Adrenal gland (tissue), 12 donors: ENCODE data around the gene KRABD2. TPM values are rescaled to one million over a fixed set of nuclear protein-coding genes. Genes with fewer than 3 reads are reported as not detected.

ENCODE experiments used
- DNase-seq, 7 donors: peaks; one replicate each; pipeline ENCODE4 v3.0.0-alpha.2; 2019 to 2020
- H3K27ac ChIP-seq, 5 donors: fragments of 200-600 bp; sonication (generic) in 4 of 5; 1 replicate in 3 of 5; 2 replicates in 2 of 5; pipeline versions ENCODE4 v1.5.1 to v1.8.0; 2016 to 2020; ENCODE audit warnings: mild to moderate bottlenecking in 1 of 5
- H3K27me3 ChIP-seq: fragments of 200-600 bp; 2 replicates; pipeline ENCODE4 v1.8.0; 2021
- H3K36me3 ChIP-seq, 2 donors: fragments of 200-600 bp; replicated peaks in 1 of 2; 1 replicate in 1 of 2; 2 replicates in 1 of 2; pipeline versions ENCODE4 v1.5.1 to v1.8.0; 2018 to 2022
- H3K4me1 ChIP-seq, 2 donors: fragments of 200-600 bp; replicated peaks in 1 of 2; 1 replicate in 1 of 2; 2 replicates in 1 of 2; pipeline versions ENCODE4 v1.5.1 to v1.8.0; 2018 to 2021
- H3K4me3 ChIP-seq, 4 donors: fragments of 200-600 bp; sonication (generic) in 3 of 4; one replicate each; pipeline ENCODE4 v1.5.1; 2016 to 2018
- H3K9me3 ChIP-seq, 3 donors: fragments of 200-600 bp; sonication (generic) in 1 of 3; replicated peaks in 1 of 3; 1 replicate in 2 of 3; 2 replicates in 1 of 3; pipeline versions ENCODE4 v1.5.1 to v1.8.0; 2016 to 2021
- CTCF ChIP-seq, 6 experiments: fragments of 450-650 bp in 4 of 6; fragments of 200-600 bp in 2 of 6; sonication (generic) in 1 of 6; IDR thresholded peaks; 1 replicate in 5 of 6; 2 replicates in 1 of 6; pipeline versions ENCODE4 v1.5.1 to v1.8.0; 2016 to 2021; ENCODE audit warnings: antibody characterized with exemption in 6 of 6, mild to moderate bottlenecking in 2 of 6, moderate library complexity in 1 of 6
- POLR2A ChIP-seq, 2 donors: fragments of 450-650 bp; IDR thresholded peaks; one replicate each; pipeline ENCODE4 v1.6.1; 2017; ENCODE audit warnings: antibody characterized with exemption in 2 of 2, mild to moderate bottlenecking in 2 of 2, moderate library complexity in 1 of 2
- WGBS, 4 donors: extraction: QIAGEN DNeasy Blood & Tissue Kit in 2 of 4; methylation state at CpG; one replicate each; pipeline versions ENCODE4 v1.1.5 to v1.1.7; 2013 to 2017; 5-methylcytosine and 5-hydroxymethylcytosine counted together
- intact Hi-C, 2 donors: fragments of 100-400 bp; cut with DNase I; formaldehyde crosslinking; loops; one replicate each; pipeline versions ENCODE4 v1.14.1 to v1.15.0; 2022 to 2023
- polyA plus RNA-seq, 3 donors: library from polyadenylated mRNA; stranded (reverse); fragments of 200-250 nt in 2 of 3; fragments of 350-450 nt in 1 of 3; fragmentation: Illumina TruSeq in 1 of 3; extraction: RNeasy Lipid Tissue Mini Kit (QIAGEN cat#74804) in 1 of 3; gene quantifications; one replicate each; pipeline ENCODE4 v1.2.3, GENCODE V29; 2013 to 2014
- small RNA-seq, 2 donors: library from RNA; depleted of rRNA; stranded (forward); fragments of <200 nt; gene quantifications; one replicate each; pipeline ENCODE3, GENCODE V24; 2016
- total RNA-seq, 9 donors: library from RNA; depleted of rRNA in 4 of 9; stranded (reverse); fragments of >200 nt in 4 of 9; fragments of 120-200 nt in 1 of 9; fragmentation: NEBNext Ultra II Directional in 1 of 9; extraction: Animal tissue kit (Norgen Biotek cat#: 25700) in 1 of 9; gene quantifications; one replicate each; pipeline versions ENCODE4 v1.1.0 to v1.2.4, GENCODE V29; 2013 to 2023
- donor health status: healthy with polysubstance abuse.
- donor health status: Bipolar disorder and iron deficiency.
- donor health status: DM: yes; HTN: yes; CAD: no.
- donor health status: DM: no; HTN: no; CAD: no.
- donor health status: DM: no; HTN: no; CAD: no.
- donor health status: DM: yes; HTN: yes; CAD: no.

Gene KRABD2

GRCh38 chr17:8327303-8327649 is 49.2 kb downstream of the KRABD2 start:
- Histone ChIP-seq H3K4me3 (peak overlapping the region in 3 of 4 donors; percentile 15 to 57 (median 22)), H3K4me1 (peaks cover 10 to 20% of the 10 kb centered on the region in 2 donors), H3K9me3 (no peaks in the 10 kb centered on the region), H3K27me3 (no peaks in the 10 kb centered on the region), H3K36me3 (no peaks in the 10 kb centered on the region), H3K27ac (peak overlapping the region in 1 of 5 donors; percentile 61)
- no peak for TF ChIP-seq CTCF (IDR thresholded peaks at IDR 0.05)
- TF ChIP-seq POLR2A (IDR thresholded peaks at IDR 0.05), result no peak
- intact Hi-C loops, result no loop called here
- DNase-seq, result peak in 5 of 7 donors; percentile 19 to 43 (median 34)
- WGBS, 4 donors, result 11 to 29% (median 15%) methylated on average over 5 to 25 of the region's 25 CpGs

Small RNA genes lying within 50 kb of the gene (small RNA-seq; reads per million reads assigned to genes)
- gene RF00265, result 0 reads per million in 2 donors

Other genes starting within 250 kb of the KRABD2 start
- 100 to 1,000 TPM in 5 of 9 donors, 10 to 100 TPM in 3, 1 to 10 TPM in 1; 9.9 to 295 (median 108) TPM for gene PER1, start 224.3 kb downstream of the KRABD2 start, total RNA-seq
- gene PER1, start 224.3 kb downstream of the KRABD2 start, polyA plus RNA-seq, result 100 to 1,000 TPM in 2 of 3 donors, 10 to 100 TPM in 1; 12.4 to 360 (median 161) TPM
- 100 to 1,000 TPM in 2 of 9 donors, 10 to 100 TPM in 7; 18.8 to 139 (median 39.1) TPM for gene VAMP2, start 213.8 kb downstream of the KRABD2 start, total RNA-seq
- 100 to 1,000 TPM in 1 of 3 donors, 10 to 100 TPM in 2; 65.8 to 206 (median 81.2) TPM for gene VAMP2, start 213.8 kb downstream of the KRABD2 start, polyA plus RNA-seq
- 10 to 100 TPM in 8 of 9 donors, 1 to 10 TPM in 1; 6.2 to 33.6 (median 20.8) TPM for gene TMEM107, start 200.3 kb downstream of the KRABD2 start, total RNA-seq
- gene TMEM107, start 200.3 kb downstream of the KRABD2 start, polyA plus RNA-seq, result 10 to 100 TPM in 2 of 3 donors, 1 to 10 TPM in 1; 8.3 to 14.0 (median 11.9) TPM
- 10 to 100 TPM; 10.5 to 29.7 (median 14.7) TPM for gene BORCS6, start 186.5 kb downstream of the KRABD2 start, total RNA-seq
- gene BORCS6, start 186.5 kb downstream of the KRABD2 start, polyA plus RNA-seq, result 1 to 10 TPM; 3.3 to 5.3 (median 5.0) TPM
- 10 to 100 TPM in 1 of 9 donors, 1 to 10 TPM in 8; 1.6 to 14.3 (median 2.2) TPM for gene AURKB, start 166.1 kb downstream of the KRABD2 start, total RNA-seq
- gene AURKB, start 166.1 kb downstream of the KRABD2 start, polyA plus RNA-seq, result 1 to 10 TPM; 2.0 to 2.2 (median 2.2) TPM
- gene CTC1, start 128.6 kb downstream of the KRABD2 start, total RNA-seq, result 10 to 100 TPM in 8 of 9 donors, 1 to 10 TPM in 1; 4.1 to 46.2 (median 21.9) TPM
- 10 to 100 TPM; 17.6 to 48.6 (median 18.7) TPM for gene CTC1, start 128.6 kb downstream of the KRABD2 start, polyA plus RNA-seq
- 10 to 100 TPM in 8 of 9 donors, 1 to 10 TPM in 1; 9.7 to 53.6 (median 23.8) TPM for gene PFAS, start 127.4 kb downstream of the KRABD2 start, total RNA-seq
- gene PFAS, start 127.4 kb downstream of the KRABD2 start, polyA plus RNA-seq, result 10 to 100 TPM; 15.6 to 28.6 (median 18.0) TPM
- gene RANGRF, start 88.0 kb downstream of the KRABD2 start, total RNA-seq, result 10 to 100 TPM; 18.8 to 30.2 (median 25.1) TPM
- gene RANGRF, start 88.0 kb downstream of the KRABD2 start, polyA plus RNA-seq, result 10 to 100 TPM; 24.5 to 46.9 (median 41.4) TPM
- gene SLC25A35, start 81.3 kb downstream of the KRABD2 start, total RNA-seq, result 10 to 100 TPM in 1 of 9 donors, 1 to 10 TPM in 8; 1.6 to 12.6 (median 3.4) TPM
- gene SLC25A35, start 81.3 kb downstream of the KRABD2 start, polyA plus RNA-seq, result 10 to 100 TPM in 2 of 3 donors, 1 to 10 TPM in 1; 7.4 to 22.8 (median 12.2) TPM
- gene ARHGEF15, start 66.5 kb downstream of the KRABD2 start, total RNA-seq, result 10 to 100 TPM in 4 of 9 donors, 1 to 10 TPM in 5; 1.8 to 14.4 (median 8.5) TPM
- gene ARHGEF15, start 66.5 kb downstream of the KRABD2 start, polyA plus RNA-seq, result 10 to 100 TPM in 2 of 3 donors, 1 to 10 TPM in 1; 4.8 to 68.0 (median 15.9) TPM
- gene ODF4, start 36.9 kb downstream of the KRABD2 start, total RNA-seq, result not detected
- gene ODF4, start 36.9 kb downstream of the KRABD2 start, polyA plus RNA-seq, result not detected
- 1,000 to 10,000 TPM; 1,250 to 3,973 (median 2,001) TPM for gene RPL26, start 6.5 kb upstream of the KRABD2 start, total RNA-seq
- gene RPL26, start 6.5 kb upstream of the KRABD2 start, polyA plus RNA-seq, result 1,000 to 10,000 TPM; 1,826 to 2,993 (median 1,941) TPM
- not detected for gene RNF222, start 21.1 kb upstream of the KRABD2 start, total RNA-seq
- not detected for gene RNF222, start 21.1 kb upstream of the KRABD2 start, polyA plus RNA-seq
- 100 to 1,000 TPM in 1 of 9 donors, 10 to 100 TPM in 8; 21.9 to 265 (median 47.4) TPM for gene NDEL1, start 59.2 kb upstream of the KRABD2 start, total RNA-seq
- 100 to 1,000 TPM in 1 of 3 donors, 10 to 100 TPM in 2; 27.0 to 108 (median 29.4) TPM for gene NDEL1, start 59.2 kb upstream of the KRABD2 start, polyA plus RNA-seq